Neural crest cell (in vitro differentiated cells): ENCODE measurements around the gene MAP3K2. TPM values are rescaled to one million over a fixed set of nuclear protein-coding genes. Genes with fewer than 3 reads are reported as not detected.
A peak's percentile ranks its signal among the peaks of the same experiment; 100 is the strongest.

Experiments
- DNase-seq: peaks from one replicate; pipeline ENCODE4 v3.0.0; 2021; ENCODE audit warnings: low read depth, mixed read lengths, low spot score
- H3K27ac Mint-ChIP-seq: one replicate; pipeline ENCODE4 v1.8.0; 2021; ENCODE audit warnings: mild to moderate bottlenecking, mixed read lengths; ENCODE audit not compliant: unreplicated experiment
- H3K27me3 Mint-ChIP-seq: 2 replicates; pipeline ENCODE4 v1.8.0; 2021; ENCODE audit warnings: low read depth, mild to moderate bottlenecking, mixed read lengths
- H3K36me3 Mint-ChIP-seq: 2 replicates; pipeline ENCODE4 v1.8.0; 2021; ENCODE audit warnings: low read depth, mild to moderate bottlenecking, mixed read lengths
- H3K4me1 Mint-ChIP-seq: 2 replicates; pipeline ENCODE4 v1.8.0; 2021; ENCODE audit warnings: mixed read lengths
- H3K4me3 Mint-ChIP-seq: one replicate; pipeline ENCODE4 v1.8.0; 2021; ENCODE audit warnings: mild to moderate bottlenecking, mixed read lengths
- H3K9me3 Mint-ChIP-seq: 2 replicates; pipeline ENCODE4 v1.8.0; 2021; ENCODE audit warnings: mixed read lengths
- total RNA-seq: library from RNA; stranded (reverse); gene quantifications from 2 replicates; pipeline ENCODE4 v1.2.1, GENCODE V29; 2021
- TF ChIP-seq, protein P1 (sequence below): fragments of 200-600 bp; sonication (generic); conservative IDR thresholded peaks from 2 replicates; pipeline ENCODE4 v1.5.0; 2021; ENCODE audit warnings: antibody characterized with exemption, mild to moderate bottlenecking

MAP3K2 gene
- total RNA-seq, 1 donor from 2014 or later = 35.1 TPM

DNA sequence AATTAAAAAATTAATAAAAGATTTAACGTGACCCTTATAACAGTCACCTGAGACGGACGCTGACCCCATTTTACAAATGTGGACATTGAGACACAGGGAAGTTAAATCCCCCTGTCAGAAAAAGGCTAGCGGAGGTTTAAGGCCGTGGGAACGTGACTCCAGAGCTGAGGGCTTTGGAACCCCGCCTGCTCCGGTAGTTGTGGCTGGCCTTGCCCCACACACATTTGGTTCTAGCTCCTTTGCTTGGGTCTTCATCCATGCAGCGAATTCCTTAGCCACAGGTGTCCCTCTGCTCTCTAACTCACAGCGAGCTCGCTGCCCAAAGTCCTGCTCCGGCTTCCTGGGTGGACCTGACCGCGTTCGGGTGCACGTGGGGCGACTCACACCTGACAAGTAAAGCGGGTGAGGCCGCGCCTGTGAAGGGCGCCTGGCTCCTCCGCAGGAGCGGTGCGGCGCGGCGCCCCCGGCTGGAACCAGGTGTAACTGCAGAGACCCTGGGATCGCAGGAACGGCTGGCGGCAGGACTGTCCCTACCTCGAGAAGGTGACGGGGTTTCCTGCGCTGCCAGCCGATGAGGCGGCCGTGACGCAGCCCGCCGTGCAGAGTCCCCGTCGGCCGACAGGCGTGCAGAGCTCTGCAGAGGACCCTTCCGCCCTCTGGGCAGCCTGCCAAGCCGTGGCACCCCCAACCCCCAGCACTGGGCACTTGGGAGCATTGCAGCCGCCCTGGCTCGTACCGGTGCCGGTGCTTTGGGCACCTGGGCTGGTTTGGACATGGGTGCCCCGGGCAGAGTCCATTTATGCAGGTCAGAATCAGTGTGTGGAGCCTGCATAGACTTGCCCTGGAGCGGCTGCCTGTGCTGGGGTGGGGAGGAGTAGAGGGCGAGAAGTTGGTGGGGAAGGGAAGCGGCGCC, 28.1 kb upstream of the MAP3K2 start:
- DNase-seq = peak; percentile 51
- no peaks in the 10 kb centered on the region for H3K9me3 Mint-ChIP-seq
- H3K36me3 Mint-ChIP-seq = no peaks in the 10 kb centered on the region
- H3K4me1 Mint-ChIP-seq = peaks cover 12% of the 10 kb centered on the region
- TF ChIP-seq, protein P1, sequence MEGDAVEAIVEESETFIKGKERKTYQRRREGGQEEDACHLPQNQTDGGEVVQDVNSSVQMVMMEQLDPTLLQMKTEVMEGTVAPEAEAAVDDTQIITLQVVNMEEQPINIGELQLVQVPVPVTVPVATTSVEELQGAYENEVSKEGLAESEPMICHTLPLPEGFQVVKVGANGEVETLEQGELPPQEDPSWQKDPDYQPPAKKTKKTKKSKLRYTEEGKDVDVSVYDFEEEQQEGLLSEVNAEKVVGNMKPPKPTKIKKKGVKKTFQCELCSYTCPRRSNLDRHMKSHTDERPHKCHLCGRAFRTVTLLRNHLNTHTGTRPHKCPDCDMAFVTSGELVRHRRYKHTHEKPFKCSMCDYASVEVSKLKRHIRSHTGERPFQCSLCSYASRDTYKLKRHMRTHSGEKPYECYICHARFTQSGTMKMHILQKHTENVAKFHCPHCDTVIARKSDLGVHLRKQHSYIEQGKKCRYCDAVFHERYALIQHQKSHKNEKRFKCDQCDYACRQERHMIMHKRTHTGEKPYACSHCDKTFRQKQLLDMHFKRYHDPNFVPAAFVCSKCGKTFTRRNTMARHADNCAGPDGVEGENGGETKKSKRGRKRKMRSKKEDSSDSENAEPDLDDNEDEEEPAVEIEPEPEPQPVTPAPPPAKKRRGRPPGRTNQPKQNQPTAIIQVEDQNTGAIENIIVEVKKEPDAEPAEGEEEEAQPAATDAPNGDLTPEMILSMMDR = peak; percentile 73
- H3K27ac Mint-ChIP-seq = no peak overlapping the region
- peaks cover 46% of the 10 kb centered on the region for H3K27me3 Mint-ChIP-seq
- no peak overlapping the region for H3K4me3 Mint-ChIP-seq

DNA sequence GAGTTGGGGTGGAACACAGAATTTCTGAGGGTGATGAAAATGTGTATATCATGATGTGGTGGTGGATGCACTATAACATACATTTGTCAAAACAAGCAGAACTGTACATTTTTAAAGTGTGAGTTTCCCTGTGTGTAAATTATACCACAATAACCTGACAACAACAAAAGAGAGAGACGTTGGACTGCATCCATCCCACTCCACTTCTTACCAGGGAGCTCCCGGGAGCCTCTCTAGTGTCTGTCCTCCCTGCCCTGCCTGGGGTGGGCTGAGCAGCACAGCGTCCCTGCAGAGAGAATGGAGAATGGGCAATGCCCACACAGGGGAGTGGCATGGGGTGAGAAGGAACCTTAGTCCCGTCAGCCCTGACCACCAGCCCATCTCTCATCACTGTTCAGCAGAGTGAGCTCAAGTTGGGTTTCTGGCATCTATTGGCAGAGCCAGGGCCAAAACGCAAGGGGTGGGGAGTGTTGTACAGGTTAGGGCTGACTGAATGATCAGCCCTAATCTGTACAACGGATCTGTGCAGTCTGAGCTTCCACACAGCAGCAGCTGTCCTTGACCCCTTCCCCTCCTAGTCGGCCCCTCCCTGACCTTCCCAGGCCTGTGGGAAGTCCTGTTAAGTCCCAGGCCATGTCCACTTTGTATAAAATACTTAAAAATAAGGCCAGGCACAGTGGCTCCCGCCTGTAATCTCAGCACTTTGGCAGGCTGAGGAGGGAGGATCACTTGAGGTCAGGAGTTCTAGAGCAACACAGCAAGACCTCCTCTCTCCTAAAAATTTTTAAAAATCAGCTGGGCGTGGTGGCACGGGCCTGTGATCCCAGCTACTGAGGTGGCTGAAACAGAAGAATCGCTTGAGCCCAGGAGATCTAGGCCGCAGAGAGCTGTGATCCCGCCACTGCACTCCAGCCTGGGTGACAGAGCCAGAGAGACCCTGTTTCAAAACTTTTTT, 27.1 kb upstream of the MAP3K2 start:
- peaks cover 12% of the 10 kb centered on the region for H3K4me1 Mint-ChIP-seq
- TF ChIP-seq, protein P1 = no peak
- peaks cover 39% of the 10 kb centered on the region for H3K27me3 Mint-ChIP-seq
- no peak overlapping the region for H3K4me3 Mint-ChIP-seq
- no peaks in the 10 kb centered on the region for H3K9me3 Mint-ChIP-seq
- no peak overlapping the region for H3K27ac Mint-ChIP-seq
- no peaks in the 10 kb centered on the region for H3K36me3 Mint-ChIP-seq
- DNase-seq = no peak

DNA sequence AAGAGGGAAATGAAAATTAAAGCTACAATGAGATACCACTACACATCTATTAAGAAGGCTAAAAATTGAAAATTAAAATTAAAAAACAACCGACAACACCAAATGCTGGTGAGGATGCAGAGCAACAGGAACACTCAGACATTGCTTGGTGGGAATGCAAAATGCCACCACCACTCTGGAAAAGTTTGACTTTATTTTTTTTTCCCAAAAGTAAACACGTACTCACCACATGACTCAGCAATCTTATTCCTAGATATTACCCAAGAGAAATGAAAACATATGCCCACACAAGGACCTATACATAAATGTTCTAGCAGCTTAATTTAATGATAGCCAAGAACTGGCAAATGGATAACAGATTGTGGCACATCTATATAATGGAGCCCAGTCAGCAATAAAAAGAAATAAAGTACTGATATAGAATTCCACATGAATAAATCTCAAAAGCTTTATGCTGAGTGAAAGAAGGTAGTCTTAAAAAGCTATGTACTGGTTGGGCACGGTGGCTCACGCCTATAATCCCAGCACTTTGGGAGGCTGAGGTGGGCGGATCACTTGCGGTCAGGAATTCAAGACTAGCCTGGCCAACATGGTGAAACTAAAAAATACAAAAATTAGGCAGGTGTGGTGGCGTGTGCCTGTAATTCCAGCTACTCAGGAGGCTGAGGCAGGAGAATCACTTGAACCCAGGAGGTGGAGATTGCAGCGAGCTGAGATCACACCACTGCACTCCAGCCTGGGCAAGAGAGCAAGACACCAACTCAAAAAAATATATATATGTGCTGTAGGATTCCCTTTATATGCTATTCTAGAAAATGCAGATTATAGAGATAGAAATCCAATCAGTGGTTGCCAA, 26.2 kb upstream of the MAP3K2 start:
- peaks cover 12% of the 10 kb centered on the region for H3K4me1 Mint-ChIP-seq
- H3K4me3 Mint-ChIP-seq = peak overlapping the region; percentile 24
- peaks cover 38% of the 10 kb centered on the region for H3K27me3 Mint-ChIP-seq
- no peak overlapping the region for H3K27ac Mint-ChIP-seq
- DNase-seq = no peak
- TF ChIP-seq, protein P1 = no peak
- H3K9me3 Mint-ChIP-seq = no peaks in the 10 kb centered on the region
- no peaks in the 10 kb centered on the region for H3K36me3 Mint-ChIP-seq

GRCh38 chr2:127413200-127413599, 25.4 kb upstream of the MAP3K2 start:
- peaks cover 34% of the 10 kb centered on the region for H3K27me3 Mint-ChIP-seq
- TF ChIP-seq, protein P1 = no peak
- H3K9me3 Mint-ChIP-seq = no peaks in the 10 kb centered on the region
- DNase-seq = no peak
- H3K4me3 Mint-ChIP-seq = no peak overlapping the region
- H3K4me1 Mint-ChIP-seq = peaks cover 15% of the 10 kb centered on the region
- H3K27ac Mint-ChIP-seq = no peak overlapping the region
- no peaks in the 10 kb centered on the region for H3K36me3 Mint-ChIP-seq
